Kidney (tissue), 14 donors: ENCODE data around the gene CASP5. TPM values are rescaled to one million over a fixed set of nuclear protein-coding genes. Genes with fewer than 3 reads are reported as not detected.
"Not testable (repeated sequence)": the region's sequence is repeated elsewhere in the genome, so short reads cannot be mapped to it uniquely, and the experiment has no call there.

Experiments
- DNase-seq, 5 donors: peaks; one replicate each; pipeline ENCODE4 v3.0.0-alpha.2; 2013 to 2020
- FAIRE-seq: peaks from 2 replicates; lab custom pipeline; 2012; peaks lifted over from hg19 to GRCh38; lab: Jason Lieb, UNC
- H3K27ac ChIP-seq, 2 donors: one replicate each; pipeline ENCODE4 v1.7.0; 2013; ENCODE audit warnings: low read depth in 2 of 2, low read length in 2 of 2, inconsistent platforms in 1 of 2
- H3K27me3 ChIP-seq: one replicate; pipeline ENCODE4 v1.7.1; 2013; ENCODE audit warnings: low read length, inconsistent platforms; ENCODE audit not compliant: control insufficient read depth, insufficient read depth
- H3K36me3 ChIP-seq, 3 donors: one replicate each; pipeline versions ENCODE4 v1.7.0 to v1.7.1; 2013; ENCODE audit warnings: low read length in 3 of 3, control low read depth in 1 of 3, inconsistent platforms in 1 of 3; ENCODE audit not compliant: insufficient read depth in 3 of 3, control insufficient read depth in 2 of 3
- H3K4me1 ChIP-seq, 3 donors: one replicate each; pipeline versions ENCODE4 v1.7.0 to v1.7.1; 2013; ENCODE audit warnings: low read length in 3 of 3, inconsistent platforms in 1 of 3, low read depth in 1 of 3; ENCODE audit not compliant: control insufficient read depth in 2 of 3, insufficient read depth in 2 of 3
- H3K4me3 ChIP-seq, 3 donors: one replicate each; pipeline versions ENCODE4 v1.7.0 to v1.8.1; 2013; ENCODE audit warnings: low read length in 3 of 3, control low read depth in 1 of 3, inconsistent platforms in 1 of 3
- H3K9ac ChIP-seq, 3 donors: one replicate each; pipeline versions ENCODE4 v1.7.0 to v1.7.1; 2013; ENCODE audit warnings: low read length in 3 of 3, control low read depth in 1 of 3, inconsistent platforms in 1 of 3
- H3K9me3 ChIP-seq, 3 donors: one replicate each; pipeline versions ENCODE4 v1.7.0 to v1.7.1; 2013; ENCODE audit warnings: low read length in 3 of 3, control low read depth in 1 of 3, inconsistent platforms in 1 of 3; ENCODE audit not compliant: control insufficient read depth in 2 of 3, insufficient read depth in 1 of 3
- intact Hi-C: fragments of 100-400 bp; cut with DNase I; formaldehyde crosslinking; loops from one replicate; pipeline ENCODE4 v1.11.1; 2022
- polyA plus RNA-seq: library from polyadenylated mRNA; stranded (reverse); fragments of 350-450 nt; fragmentation: Illumina TruSeq; extraction: RNeasy Lipid Tissue Mini Kit (QIAGEN cat#74804); gene quantifications from one replicate; pipeline ENCODE4 v1.2.3, GENCODE V29; 2014; ENCODE audit warnings: low read depth, low replicate concordance; ENCODE audit not compliant: insufficient read depth
- total RNA-seq: library from RNA; stranded (reverse); fragmentation: NEBNext Ultra II Directional; extraction: Animal tissue kit (Norgen Biotek cat#: 25700); gene quantifications from one replicate; pipeline ENCODE4 v1.2.1, GENCODE V29; 2021
- TF ChIP-seq, protein P1 (sequence below): IDR thresholded peaks from 3 replicates; pipeline ENCODE4 v1.5.1; 2012; ENCODE audit warnings: mild to moderate bottlenecking, moderate library complexity, borderline replicate concordance; ENCODE audit not compliant: insufficient read depth; ENCODE audit errors: extremely low read depth
- donor health status: control.
- donor health status: control.
- donor health status: control.
- donor health status: control.
- donor health status: control.
- donor health status: DM: yes; HTN: yes; CAD: no.
- donor health status: Normal renal cell carcinoma (clear cell type).

CASP5 gene
- total and polyA plus RNA-seq, 2 donors from 2014 or later, result 0.91 TPM; not detected in 1

GRCh38 chr11:104991994-104992393 lies 31.0 kb downstream of the CASP5 start:
- intact Hi-C loops, result no loop called here
- FAIRE-seq (no peak), DNase-seq (no peak)
- TF ChIP-seq, protein P1, sequence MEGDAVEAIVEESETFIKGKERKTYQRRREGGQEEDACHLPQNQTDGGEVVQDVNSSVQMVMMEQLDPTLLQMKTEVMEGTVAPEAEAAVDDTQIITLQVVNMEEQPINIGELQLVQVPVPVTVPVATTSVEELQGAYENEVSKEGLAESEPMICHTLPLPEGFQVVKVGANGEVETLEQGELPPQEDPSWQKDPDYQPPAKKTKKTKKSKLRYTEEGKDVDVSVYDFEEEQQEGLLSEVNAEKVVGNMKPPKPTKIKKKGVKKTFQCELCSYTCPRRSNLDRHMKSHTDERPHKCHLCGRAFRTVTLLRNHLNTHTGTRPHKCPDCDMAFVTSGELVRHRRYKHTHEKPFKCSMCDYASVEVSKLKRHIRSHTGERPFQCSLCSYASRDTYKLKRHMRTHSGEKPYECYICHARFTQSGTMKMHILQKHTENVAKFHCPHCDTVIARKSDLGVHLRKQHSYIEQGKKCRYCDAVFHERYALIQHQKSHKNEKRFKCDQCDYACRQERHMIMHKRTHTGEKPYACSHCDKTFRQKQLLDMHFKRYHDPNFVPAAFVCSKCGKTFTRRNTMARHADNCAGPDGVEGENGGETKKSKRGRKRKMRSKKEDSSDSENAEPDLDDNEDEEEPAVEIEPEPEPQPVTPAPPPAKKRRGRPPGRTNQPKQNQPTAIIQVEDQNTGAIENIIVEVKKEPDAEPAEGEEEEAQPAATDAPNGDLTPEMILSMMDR, result no peak
- no peak overlapping the region for H3K4me3 ChIP-seq
- H3K4me1 ChIP-seq, result no peaks in the 10 kb centered on the region
- H3K36me3 ChIP-seq, result no peaks in the 10 kb centered on the region
- no peak overlapping the region for H3K9ac ChIP-seq
- no peaks in the 10 kb centered on the region for H3K27me3 ChIP-seq
- peaks cover 0 to 3% (median 3%) of the 10 kb centered on the region in 3 donors for H3K9me3 ChIP-seq
- H3K27ac ChIP-seq, result no peak overlapping the region

DNA sequence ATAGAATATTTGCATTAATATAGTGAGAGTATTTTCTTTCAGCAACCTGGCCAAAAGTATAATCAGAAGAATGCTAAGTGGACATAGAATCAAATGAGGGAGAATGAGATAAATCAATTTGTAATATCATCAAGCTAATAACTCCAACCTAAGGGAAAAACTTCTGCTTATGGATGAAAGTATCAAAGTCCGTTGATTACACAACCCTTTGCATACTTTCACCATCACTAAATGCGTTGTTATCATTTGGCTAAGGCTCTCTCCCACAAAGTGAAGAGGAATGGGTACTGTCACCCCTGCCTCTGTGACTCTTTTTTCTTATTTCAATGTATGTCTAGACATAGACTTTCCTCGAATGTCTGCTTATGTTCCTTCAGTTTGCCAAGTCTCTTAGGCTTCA lies 38.2 kb downstream of the CASP5 start:
- peaks cover 0 to 3% (median 3%) of the 10 kb centered on the region in 3 donors for H3K9me3 ChIP-seq
- H3K9ac ChIP-seq, result no peak overlapping the region
- DNase-seq (no peak), FAIRE-seq (no peak)
- H3K27ac ChIP-seq, result no peak overlapping the region
- H3K27me3 ChIP-seq, result no peaks in the 10 kb centered on the region
- TF ChIP-seq, protein P1, result no peak
- H3K4me3 ChIP-seq, result no peak overlapping the region
- intact Hi-C loops, result no loop called here
- no peaks in the 10 kb centered on the region for H3K4me1 ChIP-seq
- H3K36me3 ChIP-seq, result no peaks in the 10 kb centered on the region

- DNase-seq, result no peak
- TF ChIP-seq, protein P1, result no peak
- Histone ChIP-seq H3K36me3 (no peaks in the 10 kb centered on the region), H3K4me3 (no peak overlapping the region), H3K9ac (no peak overlapping the region), H3K27me3 (no peaks in the 10 kb centered on the region), H3K4me1 (no peaks in the 10 kb centered on the region), H3K27ac (no peak overlapping the region), H3K9me3 (no peaks in the 10 kb centered on the region)
- no peak for FAIRE-seq
- intact Hi-C loops, result no loop called here
Observed at GRCh38 chr11:104979839-104980238, 43.1 kb downstream of the CASP5 start.

DNA sequence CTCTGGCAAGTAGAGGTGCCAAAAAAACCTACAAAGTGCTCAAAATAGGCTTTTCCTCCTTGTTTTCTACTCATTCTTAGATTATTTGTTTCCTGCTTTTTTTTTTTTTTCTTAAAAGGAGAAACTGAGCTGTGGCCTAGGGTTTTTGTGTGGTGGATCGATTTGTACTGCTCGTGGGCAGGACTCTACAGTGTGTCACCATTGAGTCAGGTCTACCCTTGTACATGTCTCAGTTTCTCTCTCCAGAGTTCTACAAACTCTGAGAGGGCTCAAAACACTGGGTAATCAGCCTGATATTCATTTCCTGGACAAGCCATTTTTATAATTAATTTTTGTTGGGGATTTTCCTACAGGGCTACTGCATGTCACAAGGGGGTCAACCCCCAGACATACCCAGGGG lies 49.4 kb downstream of the CASP5 start:
- no peaks in the 10 kb centered on the region for H3K9me3 ChIP-seq
- no peak overlapping the region for H3K9ac ChIP-seq
- H3K4me1 ChIP-seq, result peaks cover 0 to 3% (median 0%) of the 10 kb centered on the region in 3 donors
- H3K36me3 ChIP-seq, result no peaks in the 10 kb centered on the region
- no peaks in the 10 kb centered on the region for H3K27me3 ChIP-seq
- TF ChIP-seq, protein P1, result no peak
- intact Hi-C loops, result no loop called here
- FAIRE-seq (no peak), DNase-seq (no peak)
- no peak overlapping the region for H3K4me3 ChIP-seq
- no peak overlapping the region for H3K27ac ChIP-seq

DNA sequence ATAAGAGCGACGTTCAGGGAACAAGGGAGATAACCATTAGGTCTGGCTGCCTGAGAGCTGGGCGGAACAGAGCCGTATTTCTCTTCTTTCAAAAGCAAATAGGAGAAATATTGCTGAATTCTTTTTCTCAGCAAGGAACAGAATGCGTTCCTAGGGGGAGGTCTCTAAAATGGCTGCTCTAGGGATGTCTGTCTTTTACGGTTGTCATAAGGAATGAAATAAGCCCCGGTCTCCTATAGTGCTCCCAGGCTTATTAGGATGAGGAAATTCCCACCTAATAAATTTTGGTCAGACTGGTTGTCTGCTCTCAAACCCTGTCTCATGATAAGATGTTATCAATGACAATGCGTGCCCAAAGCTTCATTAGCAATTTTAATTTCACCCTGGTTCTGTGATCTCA lies 50.0 kb downstream of the CASP5 start:
- not testable (repeated sequence) for H3K9ac ChIP-seq

More for the DNA sequence above, 50.0 kb downstream of the CASP5 start:
- FAIRE-seq, H3K27ac ChIP-seq, H3K9me3 ChIP-seq, H3K27me3 ChIP-seq, H3K4me3 ChIP-seq, H3K36me3 ChIP-seq, H3K4me1 ChIP-seq, DNase-seq, intact Hi-C loops: not testable (repeated sequence)
